Measurements from ENCODE around the gene RNF146.
A peak's percentile ranks its signal among the peaks of the same experiment; 100 is the strongest.

Gene RNF146

GRCh38 chr6:127299522-127300240 is 33.0 kb downstream of the RNF146 start:
- TF ChIP-seq, protein P1, sequence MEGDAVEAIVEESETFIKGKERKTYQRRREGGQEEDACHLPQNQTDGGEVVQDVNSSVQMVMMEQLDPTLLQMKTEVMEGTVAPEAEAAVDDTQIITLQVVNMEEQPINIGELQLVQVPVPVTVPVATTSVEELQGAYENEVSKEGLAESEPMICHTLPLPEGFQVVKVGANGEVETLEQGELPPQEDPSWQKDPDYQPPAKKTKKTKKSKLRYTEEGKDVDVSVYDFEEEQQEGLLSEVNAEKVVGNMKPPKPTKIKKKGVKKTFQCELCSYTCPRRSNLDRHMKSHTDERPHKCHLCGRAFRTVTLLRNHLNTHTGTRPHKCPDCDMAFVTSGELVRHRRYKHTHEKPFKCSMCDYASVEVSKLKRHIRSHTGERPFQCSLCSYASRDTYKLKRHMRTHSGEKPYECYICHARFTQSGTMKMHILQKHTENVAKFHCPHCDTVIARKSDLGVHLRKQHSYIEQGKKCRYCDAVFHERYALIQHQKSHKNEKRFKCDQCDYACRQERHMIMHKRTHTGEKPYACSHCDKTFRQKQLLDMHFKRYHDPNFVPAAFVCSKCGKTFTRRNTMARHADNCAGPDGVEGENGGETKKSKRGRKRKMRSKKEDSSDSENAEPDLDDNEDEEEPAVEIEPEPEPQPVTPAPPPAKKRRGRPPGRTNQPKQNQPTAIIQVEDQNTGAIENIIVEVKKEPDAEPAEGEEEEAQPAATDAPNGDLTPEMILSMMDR (IDR thresholded peaks at IDR 0.05; ENCODE audit: poor library complexity, severe bottlenecking), result no peak
- no peak overlapping the region for H3K27ac ChIP-seq (ENCODE audit: poor library complexity, severe bottlenecking)
- DNase-seq (ENCODE audit: low spot score), result no peak

DNA sequence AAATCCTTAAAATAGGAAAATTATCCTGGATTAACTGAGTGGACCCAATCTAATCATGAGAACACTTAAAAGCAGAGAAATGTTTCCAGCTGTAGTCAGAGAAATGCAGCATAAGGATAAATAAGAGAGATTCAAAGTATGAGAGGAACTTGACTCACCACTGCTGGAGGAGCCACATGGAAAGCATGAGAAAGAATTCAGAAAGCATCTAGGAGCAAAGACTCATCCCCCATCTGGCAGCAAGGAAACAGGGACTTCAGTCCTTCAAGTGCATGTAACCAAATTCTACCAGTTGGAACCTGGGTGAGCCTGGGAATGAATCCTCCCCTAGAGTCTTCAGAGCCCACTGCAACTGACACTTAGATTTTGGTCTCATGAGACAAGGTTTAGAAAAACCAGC is 33.7 kb downstream of the RNF146 start:
- Histone ChIP-seq H3K4me3 (ENCODE audit: severe bottlenecking) (no peak overlapping the region), H3K27me3 (ENCODE audit: insufficient read depth, poor library complexity, severe bottlenecking) (no peaks in the 10 kb centered on the region), H3K9me3 (ENCODE audit: severe bottlenecking) (no peaks in the 10 kb centered on the region), H3K4me1 (ENCODE audit: insufficient read depth, poor library complexity, severe bottlenecking) (no peaks in the 10 kb centered on the region), H3K36me3 (ENCODE audit: low read depth) (peaks cover 22% of the 10 kb centered on the region), H3K27ac (ENCODE audit: poor library complexity, severe bottlenecking) (no peak overlapping the region)
- ATAC-seq (ENCODE audit: low read depth), result peak; percentile 66; the same call in 2 of the 3 replicates
- no peak for DNase-seq (ENCODE audit: low spot score)
- TF ChIP-seq, protein P1 (IDR thresholded peaks at IDR 0.05; ENCODE audit: poor library complexity, severe bottlenecking), result no peak

More at GRCh38 chr6:127299522-127300240, 33.0 kb downstream of the RNF146 start:
- Histone ChIP-seq H3K36me3 (ENCODE audit: low read depth) (peaks cover 19% of the 10 kb centered on the region), H3K4me1 (ENCODE audit: insufficient read depth, poor library complexity, severe bottlenecking) (no peaks in the 10 kb centered on the region), H3K27me3 (ENCODE audit: insufficient read depth, poor library complexity, severe bottlenecking) (no peaks in the 10 kb centered on the region), H3K9me3 (ENCODE audit: severe bottlenecking) (no peaks in the 10 kb centered on the region), H3K4me3 (ENCODE audit: severe bottlenecking) (no peak overlapping the region)
- ATAC-seq (ENCODE audit: low read depth), result no peak

DNA sequence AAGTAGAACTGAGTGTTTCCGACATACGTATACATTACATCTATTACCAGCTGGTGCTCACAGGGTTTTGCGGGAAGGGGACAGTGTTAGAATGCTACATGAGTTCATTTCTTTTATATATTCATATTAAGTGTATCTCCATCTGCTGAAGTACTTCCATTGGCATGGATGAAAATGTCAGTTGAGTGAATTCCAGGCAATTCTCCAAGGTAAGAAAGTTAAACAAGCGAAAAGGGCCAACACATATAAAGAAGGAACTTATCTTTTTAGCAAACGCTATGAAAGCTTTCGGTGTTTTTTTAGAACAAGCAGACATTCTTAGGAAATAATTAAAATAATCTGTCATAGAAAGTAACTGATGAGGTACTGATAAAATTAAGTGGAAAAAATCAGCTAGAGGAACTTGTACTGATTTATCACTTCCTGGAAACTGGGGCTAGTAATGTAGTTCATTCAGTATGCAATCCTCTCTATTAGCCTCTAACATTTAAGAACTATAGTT is 34.6 kb downstream of the RNF146 start:
- TF ChIP-seq, protein P1 (IDR thresholded peaks at IDR 0.05; ENCODE audit: poor library complexity, severe bottlenecking), result no peak
- ATAC-seq (ENCODE audit: low read depth), result no peak
- DNase-seq (ENCODE audit: low spot score), result no peak
- Histone ChIP-seq H3K9me3 (ENCODE audit: severe bottlenecking) (no peaks in the 10 kb centered on the region), H3K27ac (ENCODE audit: poor library complexity, severe bottlenecking) (no peak overlapping the region), H3K36me3 (ENCODE audit: low read depth) (peaks cover 24% of the 10 kb centered on the region), H3K4me1 (ENCODE audit: insufficient read depth, poor library complexity, severe bottlenecking) (no peaks in the 10 kb centered on the region), H3K4me3 (ENCODE audit: severe bottlenecking) (no peak overlapping the region), H3K27me3 (ENCODE audit: insufficient read depth, poor library complexity, severe bottlenecking) (no peaks in the 10 kb centered on the region)

DNA sequence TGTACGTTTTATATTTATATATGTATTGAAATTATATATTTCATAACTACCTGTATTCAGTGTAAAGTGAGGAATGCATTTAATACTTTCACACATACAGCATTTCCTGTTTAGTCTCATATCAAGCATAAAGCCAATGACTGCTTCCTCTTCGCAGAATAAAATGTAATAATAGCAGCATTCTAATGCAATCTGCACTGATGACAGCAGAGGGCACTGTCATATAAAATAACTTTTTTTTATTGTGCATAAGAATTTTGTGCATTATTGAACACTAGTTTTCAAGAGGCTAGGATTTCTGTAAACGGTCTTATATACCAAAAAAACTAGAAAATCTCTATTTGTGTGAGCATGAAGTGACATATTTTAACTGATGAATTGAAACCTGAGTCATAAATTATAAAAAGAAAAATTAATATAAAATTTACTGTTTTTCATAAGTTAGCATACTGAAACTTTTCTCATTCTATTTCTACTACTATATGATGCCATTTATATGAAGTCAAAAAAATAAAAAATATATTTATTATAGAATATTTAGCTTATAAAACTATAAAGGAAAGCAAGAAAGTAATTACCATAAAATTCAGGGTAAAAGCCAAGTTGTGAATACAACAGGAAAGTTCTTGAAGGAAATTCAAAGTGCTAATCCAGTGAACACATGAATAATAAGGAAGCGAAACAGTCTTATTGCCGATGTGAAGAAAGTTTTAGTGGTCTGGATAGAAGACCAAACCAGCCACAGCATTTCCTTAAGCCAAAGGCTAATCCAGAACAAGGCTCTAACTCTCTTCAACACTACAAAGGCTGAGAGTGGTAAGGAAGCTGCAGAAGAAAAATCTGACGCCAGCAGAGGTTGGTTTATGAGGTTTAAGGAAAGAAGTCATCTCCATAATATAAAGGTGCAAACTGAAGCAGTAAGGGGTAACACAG is 36.3 kb downstream of the RNF146 start:
- TF ChIP-seq, protein P1 (IDR thresholded peaks at IDR 0.05; ENCODE audit: poor library complexity, severe bottlenecking), result peak; percentile 82
- no peak for DNase-seq (ENCODE audit: low spot score)
- H3K36me3 ChIP-seq (ENCODE audit: low read depth), result peaks cover 24% of the 10 kb centered on the region
- no peaks in the 10 kb centered on the region for H3K4me1 ChIP-seq (ENCODE audit: insufficient read depth, poor library complexity, severe bottlenecking)
- no peaks in the 10 kb centered on the region for H3K9me3 ChIP-seq (ENCODE audit: severe bottlenecking)
- no peak overlapping the region for H3K4me3 ChIP-seq (ENCODE audit: severe bottlenecking)
- ATAC-seq (ENCODE audit: low read depth), result peak; percentile 40; the same call in 1 of the 3 replicates
- no peak overlapping the region for H3K27ac ChIP-seq (ENCODE audit: poor library complexity, severe bottlenecking)
- H3K27me3 ChIP-seq (ENCODE audit: insufficient read depth, poor library complexity, severe bottlenecking), result no peaks in the 10 kb centered on the region
